RWPE1 (cell line): ENCODE results near the gene SLC49A3.
A peak's percentile ranks its signal among the peaks of the same experiment; 100 is the strongest.

Source experiments
- CTCF ChIA-PET: fragments of 350-600 bp; sonication (Branson Sonifier 250); formaldehyde crosslinking; extraction: SDS; loops from one replicate; lab custom pipeline; 2021; lab: Yijun Ruan, JAX
- POLR2A ChIA-PET: fragments of 400-600 bp; formaldehyde crosslinking; extraction: SDS; loops from one replicate; lab custom pipeline; 2020; ENCODE audit warnings: antibody characterized with exemption; ENCODE audit not compliant: low non-redundant PET; lab: Yijun Ruan, JAX
- DNase-seq: peaks from one replicate; pipeline ENCODE4 v3.0.0; 2012; ENCODE audit warnings: low spot score
- H3K27ac ChIP-seq: fragments of 450-650 bp; 2 replicates; pipeline ENCODE4 v1.5.1; 2017
- TF ChIP-seq, protein P1 (sequence below): fragments of 450-650 bp; conservative IDR thresholded peaks from 2 replicates; pipeline ENCODE4 v1.5.1; 2017; ENCODE audit warnings: low read depth, mild to moderate bottlenecking

SLC49A3 gene

GRCh38 chr4:721261-722168 is 32.6 kb upstream of the SLC49A3 start:
- ChIA-PET CTCF (interaction anchor here (0.5 to 1.4 kb wide), 3 partner anchors 21 to 45 kb away, joined by 3 to 7 read pairs (median 4); no protein-coding TSS in a partner anchor), POLR2A (no interaction called here)
- H3K27ac ChIP-seq = peak overlapping the region; percentile 75

DNA sequence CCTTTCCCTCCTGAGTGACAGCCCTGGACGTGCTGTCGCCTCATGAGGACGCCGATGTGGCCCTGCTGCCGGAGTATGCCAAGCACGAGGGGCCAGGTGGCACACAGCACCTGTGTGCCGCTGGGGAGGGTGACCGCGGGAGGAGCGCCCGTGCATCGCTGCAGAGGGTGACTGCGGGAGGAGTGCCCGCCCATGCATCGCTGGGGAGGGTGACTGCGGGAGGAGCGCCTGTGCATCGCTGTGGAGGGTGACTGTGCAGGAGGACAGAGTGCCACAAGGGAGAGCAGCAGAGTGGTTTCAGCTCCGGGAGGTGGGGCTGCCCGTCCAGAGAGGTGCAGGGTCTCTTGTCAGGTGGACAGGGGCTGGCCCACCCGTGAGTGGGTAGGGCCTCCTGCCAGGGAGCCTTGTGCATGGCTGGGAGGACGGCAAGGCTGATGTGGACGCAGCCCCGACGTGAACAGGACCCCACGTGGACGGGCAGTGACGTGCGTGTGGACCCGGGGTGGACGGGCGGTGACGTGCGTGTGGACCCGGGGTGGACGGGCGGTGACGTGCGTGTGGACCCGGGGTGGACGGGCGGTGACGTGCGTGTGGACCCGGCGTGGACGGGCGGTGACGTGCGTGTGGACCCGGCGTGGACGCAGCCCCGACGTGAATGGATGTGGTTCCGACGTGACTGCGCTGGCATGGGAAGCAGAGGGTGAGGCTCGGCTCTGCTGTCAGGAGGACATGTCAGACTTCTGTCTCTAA is 31.3 kb upstream of the SLC49A3 start:
- peak overlapping the region; percentile 75 for H3K27ac ChIP-seq
- CTCF ChIA-PET = interaction anchor here (1.0 to 1.4 kb wide), 2 partner anchors 22 to 36 kb away, joined by 3 to 7 read pairs; no protein-coding TSS in a partner anchor
- POLR2A ChIA-PET = no interaction called here
- no peak for DNase-seq
- TF ChIP-seq, protein P1, sequence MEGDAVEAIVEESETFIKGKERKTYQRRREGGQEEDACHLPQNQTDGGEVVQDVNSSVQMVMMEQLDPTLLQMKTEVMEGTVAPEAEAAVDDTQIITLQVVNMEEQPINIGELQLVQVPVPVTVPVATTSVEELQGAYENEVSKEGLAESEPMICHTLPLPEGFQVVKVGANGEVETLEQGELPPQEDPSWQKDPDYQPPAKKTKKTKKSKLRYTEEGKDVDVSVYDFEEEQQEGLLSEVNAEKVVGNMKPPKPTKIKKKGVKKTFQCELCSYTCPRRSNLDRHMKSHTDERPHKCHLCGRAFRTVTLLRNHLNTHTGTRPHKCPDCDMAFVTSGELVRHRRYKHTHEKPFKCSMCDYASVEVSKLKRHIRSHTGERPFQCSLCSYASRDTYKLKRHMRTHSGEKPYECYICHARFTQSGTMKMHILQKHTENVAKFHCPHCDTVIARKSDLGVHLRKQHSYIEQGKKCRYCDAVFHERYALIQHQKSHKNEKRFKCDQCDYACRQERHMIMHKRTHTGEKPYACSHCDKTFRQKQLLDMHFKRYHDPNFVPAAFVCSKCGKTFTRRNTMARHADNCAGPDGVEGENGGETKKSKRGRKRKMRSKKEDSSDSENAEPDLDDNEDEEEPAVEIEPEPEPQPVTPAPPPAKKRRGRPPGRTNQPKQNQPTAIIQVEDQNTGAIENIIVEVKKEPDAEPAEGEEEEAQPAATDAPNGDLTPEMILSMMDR = no peak

More at GRCh38 chr4:721261-722168, 32.6 kb upstream of the SLC49A3 start:
- DNase-seq = peak; percentile 12
- TF ChIP-seq, protein P1 = no peak

DNA sequence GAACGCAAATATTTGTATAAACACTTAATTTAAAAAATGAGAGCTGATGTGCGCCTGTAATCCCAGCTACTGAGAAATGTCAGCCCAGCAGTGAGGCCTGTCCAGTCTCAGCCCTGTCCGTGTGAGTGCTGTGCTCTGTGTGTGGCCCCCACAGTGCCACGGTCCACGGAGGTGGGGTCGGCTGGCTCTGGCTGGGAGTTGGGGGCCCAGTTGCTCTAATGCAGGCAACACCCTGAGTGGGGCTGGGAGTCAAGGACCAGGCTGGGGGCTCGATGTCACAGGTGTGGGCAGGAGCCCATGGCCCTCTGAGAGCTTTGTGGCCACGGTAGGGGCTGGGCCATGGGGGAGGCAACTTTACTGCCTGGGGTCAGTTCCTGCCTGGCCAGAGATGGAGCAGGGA is 29.5 kb upstream of the SLC49A3 start:
- no peak for DNase-seq
- no peak overlapping the region for H3K27ac ChIP-seq
- POLR2A ChIA-PET = no interaction called here
- CTCF ChIA-PET = no interaction called here
- TF ChIP-seq, protein P1 = no peak

DNA sequence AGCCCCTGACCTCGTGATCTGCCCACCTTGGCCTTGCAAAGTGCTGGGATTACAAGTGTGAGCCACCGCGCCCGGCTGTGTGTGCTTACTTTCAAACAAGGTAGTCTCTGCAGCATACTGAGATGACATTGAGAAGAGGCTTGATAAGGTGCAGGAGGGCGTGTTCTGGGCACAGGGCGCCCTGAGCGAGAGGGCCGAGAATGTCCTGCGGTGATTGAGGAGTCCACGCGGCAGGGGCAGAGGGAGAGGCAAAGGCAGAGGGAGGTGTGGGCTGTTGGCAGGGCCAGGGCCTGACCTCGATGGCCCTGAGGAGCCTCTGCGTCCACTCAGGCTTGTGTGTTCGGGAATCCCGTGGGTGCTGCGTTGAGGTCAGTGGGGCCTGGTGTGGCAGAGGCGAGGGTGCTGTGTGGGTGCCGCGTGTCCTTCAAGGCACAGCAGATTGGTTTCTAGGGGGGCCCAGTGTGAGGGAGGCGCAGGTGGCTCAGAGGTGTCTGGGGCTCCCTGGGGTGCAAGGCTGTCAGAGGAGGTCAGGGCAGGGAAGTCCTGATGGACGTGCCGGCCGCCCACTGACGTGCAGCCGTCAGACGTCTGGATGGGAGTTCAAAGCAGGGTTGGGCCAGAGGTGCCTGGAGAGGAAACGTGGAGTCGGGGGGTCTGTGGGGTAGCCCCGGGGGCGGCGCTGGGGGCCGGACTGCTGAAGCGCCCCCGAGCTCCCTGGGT is 28.8 kb upstream of the SLC49A3 start:
- H3K27ac ChIP-seq = no peak overlapping the region
- no peak for DNase-seq
- TF ChIP-seq, protein P1 = no peak
- CTCF ChIA-PET = interaction anchor here (0.6 kb wide), 1 partner anchor 21 kb away, joined by 4 read pairs; no protein-coding TSS in a partner anchor
- POLR2A ChIA-PET = no interaction called here

- TF ChIP-seq, protein P1 = no peak
- H3K27ac ChIP-seq = no peak overlapping the region
- ChIA-PET CTCF (no interaction called here), POLR2A (no interaction called here)
- no peak for DNase-seq
Measured at GRCh38 chr4:714087-714486, 25.1 kb upstream of the SLC49A3 start.
